Measurements from ENCODE around the gene BAHCC1. TPM values are rescaled to one million over a fixed set of nuclear protein-coding genes. Genes with fewer than 3 reads are reported as not detected.

The BAHCC1 gene
- total and polyA plus RNA-seq, 2 donors (not counting 3 experiments of a cell fraction or from before 2014, with no cell fraction given), result 4.7 to 11.6 TPM

DNA sequence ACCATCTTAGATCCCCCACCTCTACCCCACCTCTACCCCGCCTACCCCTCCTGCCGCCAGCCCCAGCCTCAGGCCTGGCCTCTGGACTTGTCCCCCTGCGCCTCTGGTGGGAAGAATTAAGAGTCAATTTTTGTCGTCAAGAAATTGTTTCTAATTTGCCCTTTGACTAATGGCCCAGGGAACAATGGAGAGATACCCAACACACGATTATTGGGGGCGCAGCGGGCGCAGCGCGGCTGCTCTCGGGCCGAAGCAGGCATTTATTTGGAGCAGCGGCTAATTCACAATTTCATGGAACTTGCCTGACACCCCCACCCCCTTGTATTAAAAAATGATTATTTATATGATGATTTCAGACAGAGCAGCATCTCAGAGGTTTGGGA lies 4.4 kb upstream of the BAHCC1 start:
- no peak for DNase-seq (ENCODE audit: low read depth, low spot score)
- no peak overlapping the region for H3K27ac ChIP-seq (ENCODE audit: insufficient read depth, low read depth, low read length)
- intact Hi-C loops (cut with micrococcal nuclease), result no loop called here
- CTCF ChIA-PET, result interaction anchor here (1.7 to 2.7 kb wide), 2 partner anchors 26 to 94 kb away, joined by 4 to 13 read pairs; no protein-coding TSS in a partner anchor
- H3K9me3 ChIP-seq (replicated peaks; ENCODE audit: control insufficient read depth, insufficient read depth, low read length), result no peaks in the 10 kb centered on the region
- BruUV-seq (replicated peaks), result no TSS peak
- TF ChIP-seq POLR2AphosphoS5 (IDR thresholded peaks at IDR 0.05; ENCODE audit: insufficient read depth, low read depth, low read length), result no peak
- TF ChIP-seq EZH2 (IDR thresholded peaks at IDR 0.05; ENCODE audit: borderline replicate concordance, low read depth, low read length, severe bottlenecking), result no peak
- no peak for TF ChIP-seq MYC (IDR thresholded peaks at IDR 0.05; ENCODE audit: low read depth, low read length)
- no peak for TF ChIP-seq JUN (IDR thresholded peaks at IDR 0.05; ENCODE audit: borderline replicate concordance, insufficient read depth, insufficient read length, low read depth)
- TF ChIP-seq GATA2 (IDR thresholded peaks at IDR 0.05; ENCODE audit: insufficient read depth, insufficient read length, low read depth, low read length), result no peak
- no peak for TF ChIP-seq POLR2A (IDR thresholded peaks at IDR 0.05; ENCODE audit: low read depth, low read length)
- TF ChIP-seq FOS (IDR thresholded peaks at IDR 0.05; ENCODE audit: borderline replicate concordance, insufficient read depth, low read length), result no peak
- TF ChIP-seq, protein P1, sequence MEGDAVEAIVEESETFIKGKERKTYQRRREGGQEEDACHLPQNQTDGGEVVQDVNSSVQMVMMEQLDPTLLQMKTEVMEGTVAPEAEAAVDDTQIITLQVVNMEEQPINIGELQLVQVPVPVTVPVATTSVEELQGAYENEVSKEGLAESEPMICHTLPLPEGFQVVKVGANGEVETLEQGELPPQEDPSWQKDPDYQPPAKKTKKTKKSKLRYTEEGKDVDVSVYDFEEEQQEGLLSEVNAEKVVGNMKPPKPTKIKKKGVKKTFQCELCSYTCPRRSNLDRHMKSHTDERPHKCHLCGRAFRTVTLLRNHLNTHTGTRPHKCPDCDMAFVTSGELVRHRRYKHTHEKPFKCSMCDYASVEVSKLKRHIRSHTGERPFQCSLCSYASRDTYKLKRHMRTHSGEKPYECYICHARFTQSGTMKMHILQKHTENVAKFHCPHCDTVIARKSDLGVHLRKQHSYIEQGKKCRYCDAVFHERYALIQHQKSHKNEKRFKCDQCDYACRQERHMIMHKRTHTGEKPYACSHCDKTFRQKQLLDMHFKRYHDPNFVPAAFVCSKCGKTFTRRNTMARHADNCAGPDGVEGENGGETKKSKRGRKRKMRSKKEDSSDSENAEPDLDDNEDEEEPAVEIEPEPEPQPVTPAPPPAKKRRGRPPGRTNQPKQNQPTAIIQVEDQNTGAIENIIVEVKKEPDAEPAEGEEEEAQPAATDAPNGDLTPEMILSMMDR (IDR thresholded peaks at IDR 0.05; ENCODE audit: extremely low read depth in 1 of 2, insufficient read depth in 1 of 2, low read depth in 1 of 2, low read length in 2 of 2), result no peak
- TF ChIP-seq, protein P2, sequence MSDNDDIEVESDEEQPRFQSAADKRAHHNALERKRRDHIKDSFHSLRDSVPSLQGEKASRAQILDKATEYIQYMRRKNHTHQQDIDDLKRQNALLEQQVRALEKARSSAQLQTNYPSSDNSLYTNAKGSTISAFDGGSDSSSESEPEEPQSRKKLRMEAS (IDR thresholded peaks at IDR 0.05; ENCODE audit: insufficient read depth, insufficient read length), result no peak
- peaks cover 0 to 4% of the 10 kb centered on the region in 2 experiments for H3K36me3 ChIP-seq (ENCODE audit: control insufficient read depth in 2 of 2, extremely low read depth in 1 of 2, insufficient read depth in 2 of 2, low read length in 2 of 2)
- H3K9ac ChIP-seq (replicated peaks; ENCODE audit: extremely low read depth, insufficient read depth, low read length), result no peak overlapping the region
- H2AFZ ChIP-seq (ENCODE audit: low read depth, low read length), result no peak overlapping the region
- no peak overlapping the region for H3K4me2 ChIP-seq (ENCODE audit: insufficient read depth, low read length)
- H3K4me1 ChIP-seq (ENCODE audit: control insufficient read depth, extremely low read depth, insufficient read depth, low read length), result peaks cover 40% of the 10 kb centered on the region
- H3K9me1 ChIP-seq (replicated peaks; ENCODE audit: control insufficient read depth, extremely low read depth, insufficient read depth, low read length), result no peaks in the 10 kb centered on the region
- peaks cover 16% of the 10 kb centered on the region for H3K79me2 ChIP-seq (ENCODE audit: control insufficient read depth, insufficient read depth, low read length)
- no peaks in the 10 kb centered on the region for H4K20me1 ChIP-seq (replicated peaks; ENCODE audit: control insufficient read depth, extremely low read depth, insufficient read depth, low read length)
- no peaks in the 10 kb centered on the region for H3K27me3 ChIP-seq (ENCODE audit: control insufficient read depth in 2 of 2, insufficient read depth in 2 of 2, low read length in 2 of 2)
- POLR2A ChIA-PET, result no interaction called here
- dilution Hi-C loops (cut with MboI; ENCODE audit: extremely low pct_ligation_motif_present, low sequenced_read_pairs), result no loop called here
- no peak for FAIRE-seq
- H3K4me3 ChIP-seq (replicated peaks in 1 of 3; ENCODE audit: insufficient read depth in 1 of 3, low read depth in 1 of 3, low read length in 3 of 3), result no peak overlapping the region

Data from endothelial cell of umbilical vein (primary cell).